ENCODE data around the gene MGP. TPM values are rescaled to one million over a fixed set of nuclear protein-coding genes. Genes with fewer than 3 reads are reported as not detected.

The MGP gene
- total RNA-seq = 100 to 1,000 TPM in 2 of 4 donors, 10 to 100 TPM in 2; 42.8 to 143 (median 80.2) TPM

- WGBS, 2 donors = 24 to 37% methylated on average over 6 of the region's 6 CpGs
- TF ChIP-seq CTCF (IDR thresholded peaks at IDR 0.05) (no peak), POLR2A (IDR thresholded peaks at IDR 0.05) (peak in 1 of 2 donors; percentile 21)
- peak; percentile 75 to 90 for DNase-seq (ENCODE audit: low spot score in 2 of 2)
- intact Hi-C loops (cut with DNase I; ENCODE audit: low total_unique reads) = no loop called here
- H3K4me3 ChIP-seq (ENCODE audit: low read depth, poor library complexity, severe bottlenecking) = no peak within 1 kb of the TSS
These were observed at the start of gene MGP for GRCh38 chr12:14885718-14886221. TSS of gene MGP (minus strand) at chr12:14885854. CDS start at chr12:14885791, 63 bp downstream.

- WGBS, 2 donors = 70 to 75% methylated on average over 4 of the region's 4 CpGs
These were observed 49.4 kb upstream of the MGP start for GRCh38 chr12:14935031-14935430.

GRCh38 chr12:14934511-14934910 lies 48.9 kb upstream of the MGP start:
- WGBS, 2 donors = 80 to 86% methylated on average over 2 of the region's 2 CpGs
- no peak overlapping the region for H3K4me3 ChIP-seq (ENCODE audit: low read depth, poor library complexity, severe bottlenecking)
- no peak for DNase-seq (ENCODE audit: low spot score in 2 of 2)
- no peak for TF ChIP-seq POLR2A (IDR thresholded peaks at IDR 0.05)
- no peak for TF ChIP-seq CTCF (IDR thresholded peaks at IDR 0.05)
- intact Hi-C loops (cut with DNase I; ENCODE audit: low total_unique reads) = no loop called here

More at GRCh38 chr12:14935031-14935430, 49.4 kb upstream of the MGP start:
- no peak for DNase-seq (ENCODE audit: low spot score in 2 of 2)
- no peak overlapping the region for H3K4me3 ChIP-seq (ENCODE audit: low read depth, poor library complexity, severe bottlenecking)
- no peak for TF ChIP-seq CTCF (IDR thresholded peaks at IDR 0.05)
- no peak for TF ChIP-seq POLR2A (IDR thresholded peaks at IDR 0.05)
- intact Hi-C loops (cut with DNase I; ENCODE audit: low total_unique reads) = no loop called here

- intact Hi-C loops (cut with DNase I; ENCODE audit: low total_unique reads) = no loop called here
- H3K4me3 ChIP-seq (ENCODE audit: low read depth, poor library complexity, severe bottlenecking) = no peak overlapping the region
- no peak for DNase-seq (ENCODE audit: low spot score in 2 of 2)
- TF ChIP-seq CTCF (IDR thresholded peaks at IDR 0.05) (no peak), POLR2A (IDR thresholded peaks at IDR 0.05) (no peak)
- WGBS, 2 donors = 89 to 92% methylated on average over 7 of the region's 7 CpGs
These were observed 46.3 kb upstream of the MGP start for GRCh38 chr12:14931791-14932560.

- DNase-seq (ENCODE audit: low spot score in 2 of 2) = no peak
- TF ChIP-seq POLR2A (IDR thresholded peaks at IDR 0.05) = no peak
- WGBS, 2 donors = 64 to 65% methylated on average over 4 of the region's 4 CpGs
- intact Hi-C loops (cut with DNase I; ENCODE audit: low total_unique reads) = no loop called here
- H3K4me3 ChIP-seq (ENCODE audit: low read depth, poor library complexity, severe bottlenecking) = no peak overlapping the region
These were observed 45.7 kb upstream of the MGP start for GRCh38 chr12:14931359-14931758.

GRCh38 chr12:14930299-14930698 lies 44.6 kb upstream of the MGP start:
- H3K4me3 ChIP-seq (ENCODE audit: low read depth, poor library complexity, severe bottlenecking) = no peak overlapping the region
- DNase-seq (ENCODE audit: low spot score in 2 of 2) = no peak
- TF ChIP-seq CTCF (IDR thresholded peaks at IDR 0.05) = no peak
- no peak for TF ChIP-seq POLR2A (IDR thresholded peaks at IDR 0.05)
- intact Hi-C loops (cut with DNase I; ENCODE audit: low total_unique reads) = no loop called here

Data from lower leg skin (tissue), 4 donors.